B cell (primary cell): ENCODE results near the gene CNKSR3. TPM values are rescaled to one million over a fixed set of nuclear protein-coding genes. Genes with fewer than 3 reads are reported as not detected.

Source experiments
- ATAC-seq: fragments of 200-7000 bp; cut with Tn5 transposase; one replicate; pipeline ENCODE4 v1.10.0; 2021; ENCODE audit warnings: low read depth, mild to moderate bottlenecking, moderate number of reproducible peaks, moderate library complexity
- CTCF ChIA-PET: fragments of 350-600 bp; sonication (Branson Sonifier 250); formaldehyde crosslinking; loops from one replicate; lab custom pipeline; 2021; ENCODE audit warnings: antibody characterized with exemption, inconsistent platforms; lab: Charles Lee
- POLR2A ChIA-PET: fragments of 350-600 bp; sonication (Branson Sonifier 250); formaldehyde crosslinking; loops from one replicate; lab custom pipeline; 2021; ENCODE audit warnings: antibody characterized with exemption; lab: Charles Lee
- DNase-seq: peaks from one replicate; pipeline ENCODE4 v3.0.0; 2013
- H2AFZ ChIP-seq: 2 replicates; pipeline ENCODE4 v1.6.1; 2012; ENCODE audit warnings: mild to moderate bottlenecking, low read depth, low read length; ENCODE audit not compliant: insufficient read depth, poor library complexity, severe bottlenecking
- H3K27ac ChIP-seq, 2 donors: 1 replicate in 1 of 2; 2 replicates in 1 of 2; pipeline ENCODE4 v1.5.1; 2012 to 2013; ENCODE audit warnings: low read length in 2 of 2, mild to moderate bottlenecking in 2 of 2, moderate library complexity in 1 of 2
- H3K27me3 ChIP-seq, 4 experiments: fragments of 200-600 bp in 1 of 4; sonication (generic) in 1 of 4; replicated peaks in 1 of 4; 1 replicate in 2 of 4; 2 replicates in 2 of 4; pipeline versions ENCODE4 v1.6.1 to v1.7.0; 2013 to 2016; ENCODE audit warnings: low read length in 3 of 4, mild to moderate bottlenecking in 2 of 4, mixed read lengths in 1 of 4, moderate library complexity in 1 of 4; ENCODE audit not compliant: insufficient read depth in 4 of 4, control insufficient read depth in 3 of 4; ENCODE audit errors: control extremely low read depth in 1 of 4
- H3K36me3 ChIP-seq, 2 experiments: replicated peaks in 1 of 2; 1 replicate in 1 of 2; 2 replicates in 1 of 2; pipeline versions ENCODE4 v1.6.1 to v1.7.1; 2013; ENCODE audit warnings: low read length in 1 of 2; ENCODE audit not compliant: insufficient read depth in 2 of 2, control insufficient read depth in 1 of 2; ENCODE audit errors: control extremely low read depth in 1 of 2, extremely low read depth in 1 of 2
- H3K4me1 ChIP-seq, 2 donors: fragments of 200-600 bp in 1 of 2; sonication (generic) in 1 of 2; 1 replicate in 1 of 2; 2 replicates in 1 of 2; pipeline versions ENCODE4 v1.5.1 to v1.6.1; 2013 to 2017; ENCODE audit warnings: low read length in 2 of 2; ENCODE audit not compliant: control insufficient read depth in 2 of 2, insufficient read depth in 2 of 2
- H3K4me2 ChIP-seq: replicated peaks from 2 replicates; pipeline ENCODE3; 2012; ENCODE audit warnings: mild to moderate bottlenecking, low read depth, low read length; ENCODE audit not compliant: poor library complexity, severe bottlenecking
- H3K4me3 ChIP-seq, 5 experiments: fragments of 200-600 bp in 1 of 5; sonication (generic) in 1 of 5; 1 replicate in 3 of 5; 2 replicates in 2 of 5; pipeline versions ENCODE4 v1.5.1 to v1.7.0; 2011 to 2016; ENCODE audit warnings: low read length in 4 of 5, mild to moderate bottlenecking in 4 of 5, low read depth in 2 of 5, control low read depth in 1 of 5, moderate library complexity in 1 of 5; ENCODE audit not compliant: insufficient read depth in 1 of 5; ENCODE audit errors: control extremely low read depth in 1 of 5, extremely low read depth in 1 of 5
- H3K79me2 ChIP-seq: fragments of 200-600 bp; sonication (generic); one replicate; pipeline ENCODE4 v1.6.0; 2016; ENCODE audit warnings: low read length; ENCODE audit not compliant: control insufficient read depth, insufficient read depth
- H3K9ac ChIP-seq: fragments of 200-600 bp; sonication (generic); 2 replicates; pipeline ENCODE4 v1.6.1; 2017; ENCODE audit warnings: mild to moderate bottlenecking, low read length, moderate library complexity
- H3K9me3 ChIP-seq, 3 donors: one replicate each; pipeline versions ENCODE4 v1.6.1 to v1.7.1; 2013; ENCODE audit warnings: low read length in 2 of 3; ENCODE audit not compliant: control insufficient read depth in 2 of 3, insufficient read depth in 1 of 3; ENCODE audit errors: control extremely low read depth in 1 of 3
- H4K20me1 ChIP-seq: 2 replicates; pipeline ENCODE4 v1.6.0; 2012; ENCODE audit warnings: mild to moderate bottlenecking, low read length; ENCODE audit not compliant: insufficient read depth, control insufficient read depth, poor library complexity, severe bottlenecking
- H3K27ac Mint-ChIP-seq: one replicate; pipeline ENCODE4 v1.8.0; 2021; ENCODE audit warnings: mixed read lengths
- H3K27me3 Mint-ChIP-seq: one replicate; pipeline ENCODE4 v1.8.0; 2021; ENCODE audit warnings: mixed read lengths
- H3K4me1 Mint-ChIP-seq: one replicate; pipeline ENCODE4 v1.8.0; 2021; ENCODE audit warnings: mixed read lengths
- H3K4me3 Mint-ChIP-seq: one replicate; pipeline ENCODE4 v1.8.0; 2021; ENCODE audit warnings: mixed read lengths
- H3K9me3 Mint-ChIP-seq: one replicate; pipeline ENCODE4 v1.8.0; 2022; ENCODE audit warnings: mixed read lengths; ENCODE audit not compliant: insufficient read depth
- CTCF ChIP-seq: fragments of 200-600 bp; IDR thresholded peaks from one replicate; pipeline ENCODE4 v1.8.0; 2022; ENCODE audit warnings: antibody characterized with exemption, mild to moderate bottlenecking
- EZH2 ChIP-seq: IDR thresholded peaks from 2 replicates; pipeline ENCODE4 v1.6.1; 2012; ENCODE audit warnings: borderline replicate concordance, low read depth, mild to moderate bottlenecking, moderate library complexity, low read length; ENCODE audit not compliant: insufficient read depth, poor library complexity, severe bottlenecking
- WGBS: methylation state at CpG from one replicate; pipeline ENCODE4 v1.1.5; 2013; ENCODE audit warnings: missing lambda C conversion rate; ENCODE audit not compliant: insufficient coverage; 5-methylcytosine and 5-hydroxymethylcytosine counted together
- intact Hi-C: fragments of 100-400 bp; cut with micrococcal nuclease; formaldehyde crosslinking; loops from one replicate; pipeline ENCODE4 v1.10.0; 2022
- polyA plus RNA-seq: library from polyadenylated mRNA; depleted of rRNA; stranded (reverse); fragments of >200 nt; gene quantifications from 2 replicates; pipeline ENCODE4 v1.2.3, GENCODE V29; 2012
- total RNA-seq, 2 donors: library from RNA; stranded (reverse); fragments of 120-200 nt in 1 of 2; gene quantifications; 1 replicate in 1 of 2; 2 replicates in 1 of 2; pipeline versions ENCODE4 v1.2.3 to v1.2.4, GENCODE V29; 2013 to 2022

The CNKSR3 gene
- total and polyA plus RNA-seq, 2 donors (not counting 1 experiment from before 2014, with no cell fraction given) = not detected

- Mint-ChIP-seq H3K4me1 (no peaks in the 10 kb centered on the region), H3K4me3 (no peak overlapping the region), H3K9me3 (no peaks in the 10 kb centered on the region), H3K27ac (no peak overlapping the region), H3K27me3 (peaks cover 6% of the 10 kb centered on the region)
- DNase-seq (no peak), ATAC-seq (no peak)
- Histone ChIP-seq H4K20me1 (no peaks in the 10 kb centered on the region), H3K4me1 (no peaks in the 10 kb centered on the region), H3K79me2 (no peaks in the 10 kb centered on the region), H3K4me3 (no peak overlapping the region), H2AFZ (no peak overlapping the region), H3K9ac (no peak overlapping the region), H3K27me3 (peaks cover 0 to 3% (median under 1%) of the 10 kb centered on the region in 4 experiments), H3K9me3 (peaks cover 0 to 1% (median 0%) of the 10 kb centered on the region in 3 donors), H3K4me2 (no peak overlapping the region), H3K36me3 (no peaks in the 10 kb centered on the region), H3K27ac (no peak overlapping the region)
- ChIA-PET POLR2A (no interaction called here), CTCF (no interaction called here)
- intact Hi-C loops = no loop called here
- TF ChIP-seq EZH2 (no peak), CTCF (no peak)
- 100% methylated on average over 1 of the region's 1 CpG for WGBS
These were observed 70.0 kb downstream of the CNKSR3 start for GRCh38 chr6:154440422-154441043.

GRCh38 chr6:154440022-154440421, 70.5 kb downstream of the CNKSR3 start:
- Histone ChIP-seq H4K20me1 (no peaks in the 10 kb centered on the region), H3K79me2 (no peaks in the 10 kb centered on the region), H3K27ac (no peak overlapping the region), H3K4me2 (no peak overlapping the region), H3K9ac (no peak overlapping the region), H2AFZ (no peak overlapping the region), H3K27me3 (peaks cover 0 to 4% (median 1%) of the 10 kb centered on the region in 4 experiments), H3K4me1 (no peaks in the 10 kb centered on the region), H3K9me3 (peaks cover 0 to 4% (median 0%) of the 10 kb centered on the region in 3 donors), H3K36me3 (no peaks in the 10 kb centered on the region), H3K4me3 (no peak overlapping the region)
- no peak for DNase-seq
- H3K27ac Mint-ChIP-seq = no peak overlapping the region
- no peaks in the 10 kb centered on the region for H3K4me1 Mint-ChIP-seq
- ChIA-PET POLR2A (no interaction called here), CTCF (no interaction called here)
- H3K4me3 Mint-ChIP-seq = no peak overlapping the region
- intact Hi-C loops = no loop called here
- H3K27me3 Mint-ChIP-seq = peaks cover 6% of the 10 kb centered on the region
- ATAC-seq = no peak
- no peaks in the 10 kb centered on the region for H3K9me3 Mint-ChIP-seq
- 100% methylated on average over 1 of the region's 3 CpGs for WGBS
- TF ChIP-seq EZH2 (no peak), CTCF (no peak)
